ENCODE measurements around the gene STPG3. TPM values are rescaled to one million over a fixed set of nuclear protein-coding genes. Genes with fewer than 3 reads are reported as not detected.

STPG3 gene
- total and polyA plus RNA-seq, 9 of the 15 experiments (the other 6 are each of a cell fraction or from before 2014, with no cell fraction given), result not detected

GRCh38 chr9:137235424-137236237, 15.5 kb upstream of the STPG3 start:
- BruUV-seq (replicated peaks), result no TSS peak
- Histone ChIP-seq H3K9me3 (replicated peaks; ENCODE audit: control insufficient read depth, insufficient read depth, low read depth, low read length) (no peaks in the 10 kb centered on the region), H3K9me1 (ENCODE audit: control insufficient read depth, insufficient read depth, low read length) (peaks cover 4% of the 10 kb centered on the region), H3K9ac (ENCODE audit: insufficient read depth in 1 of 2, low read depth in 2 of 2, low read length in 2 of 2) (peak overlapping the region; percentile 9 to 85; a peak in 2 of 4 replicates), H2AFZ (ENCODE audit: low read depth, low read length) (no peak overlapping the region), H4K20me1 (replicated peaks; ENCODE audit: control insufficient read depth, insufficient read depth, low read length) (no peaks in the 10 kb centered on the region), H3K4me1 (replicated peaks in 1 of 2; ENCODE audit: control insufficient read depth in 2 of 2, insufficient read depth in 2 of 2, low read length in 2 of 2) (peaks cover 16 to 99% of the 10 kb centered on the region in 2 experiments), H3K79me2 (ENCODE audit: control insufficient read depth, insufficient read depth, low read length) (peaks cover 27% of the 10 kb centered on the region), H3K4me3 (no peak overlapping the region), H3K27ac (ENCODE audit: extremely low read depth, low read depth, low read length) (peak overlapping the region; percentile 42; the same call in 2 of the 3 replicates), H3K27me3 (ENCODE audit: control insufficient read depth in 2 of 2, insufficient read depth in 2 of 2, low read length in 2 of 2) (no peaks in the 10 kb centered on the region), H3K4me2 (ENCODE audit: insufficient read depth, low read length) (peak overlapping the region; percentile 40), H3K36me3 (ENCODE audit: control insufficient read depth, insufficient read depth, low read length) (peaks cover 4% of the 10 kb centered on the region; the same call in 1 of the 3 replicates)
- POLR2A ChIA-PET, result interaction anchor here (1.3 kb wide), 1 partner anchor 47 kb away, joined by 5 read pairs; no protein-coding TSS in a partner anchor
- 65% methylated on average over 33 of the region's 35 CpGs for WGBS (ENCODE audit: insufficient coverage, low coverage, missing lambda C conversion rate)
- ATAC-seq, result no peak
- DNase-seq (ENCODE audit: extremely low read depth in 1 of 4, low spot score in 3 of 4), result peak in 1 of 4 experiments; percentile 29
- no peak for FAIRE-seq
- CTCF ChIA-PET (ENCODE audit: low intra/inter-chr PET ratio), result interaction anchor here (0.6 to 1.6 kb wide), 5 partner anchors 20 to 207 kb away, joined by 3 to 11 read pairs (median 4); partner anchors contain the start of genes ANAPC2, NELFB and SSNA1
- intact Hi-C loops (cut with micrococcal nuclease) (no loop called here), in situ Hi-C loops (cut with MboI) (loop anchor here (25.0 kb wide), 1 partner anchor 448 kb away; the partner anchor contains the start of genes CCDC183 and TMEM141)
- TF ChIP-seq RBM17 (IDR thresholded peaks at IDR 0.05; ENCODE audit: borderline replicate concordance, low read depth, low read length) (no peak), MBD2 (IDR thresholded peaks at IDR 0.05; ENCODE audit: borderline replicate concordance, low read depth) (no peak), POLR2G (IDR thresholded peaks at IDR 0.05; ENCODE audit: low read depth, low read length) (peak; percentile 34), ARNT (IDR thresholded peaks at IDR 0.05) (no peak), GABPB1 (CRISPR knock-in tag; IDR thresholded peaks at IDR 0.05) (no peak), BCL6 (CRISPR knock-in tag; IDR thresholded peaks at IDR 0.05) (no peak), E2F3 (CRISPR knock-in tag; IDR thresholded peaks at IDR 0.05) (no peak), ZFP36 (IDR thresholded peaks at IDR 0.05; ENCODE audit: low read depth, low read length, partially characterized antibody) (peak; percentile 66), CCAR2 (IDR thresholded peaks at IDR 0.05; ENCODE audit: low read depth, low read length) (no peak), ZBTB7A (IDR thresholded peaks at IDR 0.05; ENCODE audit: borderline replicate concordance, control insufficient read depth, low read depth, low read length) (peak; percentile 35; the same call in 1 of the 2 replicates)
- TF ChIP-seq, protein P1, sequence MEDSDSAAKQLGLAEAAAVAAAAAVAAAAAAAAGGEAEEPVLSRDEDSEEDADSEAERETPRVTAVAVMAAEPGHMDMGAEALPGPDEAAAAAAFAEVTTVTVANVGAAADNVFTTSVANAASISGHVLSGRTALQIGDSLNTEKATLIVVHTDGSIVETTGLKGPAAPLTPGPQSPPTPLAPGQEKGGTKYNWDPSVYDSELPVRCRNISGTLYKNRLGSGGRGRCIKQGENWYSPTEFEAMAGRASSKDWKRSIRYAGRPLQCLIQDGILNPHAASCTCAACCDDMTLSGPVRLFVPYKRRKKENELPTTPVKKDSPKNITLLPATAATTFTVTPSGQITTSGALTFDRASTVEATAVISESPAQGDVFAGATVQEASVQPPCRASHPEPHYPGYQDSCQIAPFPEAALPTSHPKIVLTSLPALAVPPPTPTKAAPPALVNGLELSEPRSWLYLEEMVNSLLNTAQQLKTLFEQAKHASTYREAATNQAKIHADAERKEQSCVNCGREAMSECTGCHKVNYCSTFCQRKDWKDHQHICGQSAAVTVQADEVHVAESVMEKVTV (CRISPR knock-in tag; IDR thresholded peaks at IDR 0.05), result no peak
- TF ChIP-seq, protein P2, sequence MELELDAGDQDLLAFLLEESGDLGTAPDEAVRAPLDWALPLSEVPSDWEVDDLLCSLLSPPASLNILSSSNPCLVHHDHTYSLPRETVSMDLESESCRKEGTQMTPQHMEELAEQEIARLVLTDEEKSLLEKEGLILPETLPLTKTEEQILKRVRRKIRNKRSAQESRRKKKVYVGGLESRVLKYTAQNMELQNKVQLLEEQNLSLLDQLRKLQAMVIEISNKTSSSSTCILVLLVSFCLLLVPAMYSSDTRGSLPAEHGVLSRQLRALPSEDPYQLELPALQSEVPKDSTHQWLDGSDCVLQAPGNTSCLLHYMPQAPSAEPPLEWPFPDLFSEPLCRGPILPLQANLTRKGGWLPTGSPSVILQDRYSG (tag; conservative IDR thresholded peaks at IDR 0.05; ENCODE audit: low read depth), result no peak
- TF ChIP-seq, protein P3, sequence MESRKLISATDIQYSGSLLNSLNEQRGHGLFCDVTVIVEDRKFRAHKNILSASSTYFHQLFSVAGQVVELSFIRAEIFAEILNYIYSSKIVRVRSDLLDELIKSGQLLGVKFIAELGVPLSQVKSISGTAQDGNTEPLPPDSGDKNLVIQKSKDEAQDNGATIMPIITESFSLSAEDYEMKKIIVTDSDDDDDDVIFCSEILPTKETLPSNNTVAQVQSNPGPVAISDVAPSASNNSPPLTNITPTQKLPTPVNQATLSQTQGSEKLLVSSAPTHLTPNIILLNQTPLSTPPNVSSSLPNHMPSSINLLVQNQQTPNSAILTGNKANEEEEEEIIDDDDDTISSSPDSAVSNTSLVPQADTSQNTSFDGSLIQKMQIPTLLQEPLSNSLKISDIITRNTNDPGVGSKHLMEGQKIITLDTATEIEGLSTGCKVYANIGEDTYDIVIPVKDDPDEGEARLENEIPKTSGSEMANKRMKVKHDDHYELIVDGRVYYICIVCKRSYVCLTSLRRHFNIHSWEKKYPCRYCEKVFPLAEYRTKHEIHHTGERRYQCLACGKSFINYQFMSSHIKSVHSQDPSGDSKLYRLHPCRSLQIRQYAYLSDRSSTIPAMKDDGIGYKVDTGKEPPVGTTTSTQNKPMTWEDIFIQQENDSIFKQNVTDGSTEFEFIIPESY (CRISPR knock-in tag; IDR thresholded peaks at IDR 0.05), result peak; percentile 79
- TF ChIP-seq, protein P4, sequence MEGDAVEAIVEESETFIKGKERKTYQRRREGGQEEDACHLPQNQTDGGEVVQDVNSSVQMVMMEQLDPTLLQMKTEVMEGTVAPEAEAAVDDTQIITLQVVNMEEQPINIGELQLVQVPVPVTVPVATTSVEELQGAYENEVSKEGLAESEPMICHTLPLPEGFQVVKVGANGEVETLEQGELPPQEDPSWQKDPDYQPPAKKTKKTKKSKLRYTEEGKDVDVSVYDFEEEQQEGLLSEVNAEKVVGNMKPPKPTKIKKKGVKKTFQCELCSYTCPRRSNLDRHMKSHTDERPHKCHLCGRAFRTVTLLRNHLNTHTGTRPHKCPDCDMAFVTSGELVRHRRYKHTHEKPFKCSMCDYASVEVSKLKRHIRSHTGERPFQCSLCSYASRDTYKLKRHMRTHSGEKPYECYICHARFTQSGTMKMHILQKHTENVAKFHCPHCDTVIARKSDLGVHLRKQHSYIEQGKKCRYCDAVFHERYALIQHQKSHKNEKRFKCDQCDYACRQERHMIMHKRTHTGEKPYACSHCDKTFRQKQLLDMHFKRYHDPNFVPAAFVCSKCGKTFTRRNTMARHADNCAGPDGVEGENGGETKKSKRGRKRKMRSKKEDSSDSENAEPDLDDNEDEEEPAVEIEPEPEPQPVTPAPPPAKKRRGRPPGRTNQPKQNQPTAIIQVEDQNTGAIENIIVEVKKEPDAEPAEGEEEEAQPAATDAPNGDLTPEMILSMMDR (IDR thresholded peaks at IDR 0.05 in 2 of 3, conservative IDR thresholded peaks at IDR 0.05 in 1 of 3; ENCODE audit: insufficient read depth in 2 of 3, low read depth in 1 of 3, low read length in 3 of 3), result peak; percentile 18 to 36 (median 27); a peak in 3 of 6 replicates
